GM12878 (cell line): Measurements from ENCODE around the gene ZNF629. TPM values are rescaled to one million over a fixed set of nuclear protein-coding genes. Genes with fewer than 3 reads are reported as not detected.

Source experiments
- ATAC-seq: fragments of 200-7000 bp; cut with Tn5 transposase; 3 replicates; pipeline ENCODE4 v1.9.1; 2020; ENCODE audit warnings: mild to moderate bottlenecking, moderate library complexity
- Bru-seq: library from RNA; stranded (reverse); fragments of 400-500 nt; gene quantifications from one replicate; lab custom pipeline; 2021; lab: Mats Ljungman, UMichigan
- BruChase-seq, 2 experiments: library from RNA; stranded (reverse); fragments of 400-500 nt; gene quantifications; one replicate each; lab custom pipeline; 2021; lab: Mats Ljungman, UMichigan
- BruUV-seq: library from RNA; stranded (reverse); fragments of 400-500 nt; replicated peaks from 2 replicates; lab custom pipeline; 2021; lab: Mats Ljungman, UMichigan
- CTCF ChIA-PET: fragments of 300-600 bp; sonication (Branson Sonifier 250); formaldehyde crosslinking; extraction: SDS; loops from one replicate; lab custom pipeline; 2021; ENCODE audit warnings: inconsistent platforms; lab: Yijun Ruan, JAX
- POLR2A ChIA-PET: fragments of 350-600 bp; formaldehyde crosslinking; extraction: SDS; loops from one replicate; lab custom pipeline; 2021; ENCODE audit warnings: inconsistent platforms; lab: Charles Lee
- RAD21 ChIA-PET: fragments of 300-600 bp; sonication (Branson Sonifier 250); formaldehyde crosslinking; loops from one replicate; lab custom pipeline; 2023; ENCODE audit warnings: antibody characterized with exemption; ENCODE audit not compliant: unreplicated experiment; lab: Charles Lee
- SMC1A ChIA-PET: fragments of 300-600 bp; sonication (Branson Sonifier 250); formaldehyde crosslinking; loops from one replicate; lab custom pipeline; 2023; ENCODE audit not compliant: unreplicated experiment, uncharacterized antibody; lab: Charles Lee
- DNase-seq: peaks from one replicate; pipeline ENCODE4 v3.0.0-alpha.2; 2011; ENCODE audit warnings: low read depth, low spot score
- FAIRE-seq: peaks from 3 replicates; lab custom pipeline; 2011; peaks lifted over from hg19 to GRCh38; lab: Jason Lieb, UNC
- H2AFZ ChIP-seq: 2 replicates; pipeline ENCODE4 v1.6.0; 2011; ENCODE audit warnings: low read depth, low read length, control low read depth; ENCODE audit not compliant: control insufficient read depth
- H3K27ac ChIP-seq: 2 replicates; pipeline ENCODE4 v1.5.1; 2011; ENCODE audit warnings: control low read depth; ENCODE audit not compliant: control insufficient read depth, insufficient read depth
- H3K27me3 ChIP-seq, 2 experiments: replicated peaks in 1 of 2; 2 replicates each; pipeline versions ENCODE4 v1.6.0 to v1.6.1; 2011; ENCODE audit warnings: low read length in 1 of 2; ENCODE audit not compliant: control insufficient read depth in 2 of 2, insufficient read depth in 2 of 2
- H3K36me3 ChIP-seq, 2 experiments: 2 replicates each; pipeline ENCODE4 v1.5.1; 2011; ENCODE audit warnings: low read length in 1 of 2; ENCODE audit not compliant: control insufficient read depth in 2 of 2, insufficient read depth in 2 of 2
- H3K4me1 ChIP-seq: 2 replicates; pipeline ENCODE4 v1.6.1; 2011; ENCODE audit warnings: mild to moderate bottlenecking, low read length, moderate library complexity, mixed read lengths; ENCODE audit not compliant: control insufficient read depth, insufficient read depth
- H3K4me2 ChIP-seq: 2 replicates; pipeline ENCODE4 v1.6.0; 2011; ENCODE audit warnings: control low read depth; ENCODE audit not compliant: control insufficient read depth, insufficient read depth
- H3K4me3 ChIP-seq: fragments of 200-600 bp; sonication (generic); 2 replicates; pipeline ENCODE4 v1.5.1; 2016
- H3K79me2 ChIP-seq: 2 replicates; pipeline ENCODE4 v1.6.0; 2011; ENCODE audit warnings: low read length; ENCODE audit not compliant: control insufficient read depth, insufficient read depth
- H3K9ac ChIP-seq: 2 replicates; pipeline ENCODE4 v1.8.0; 2011; ENCODE audit warnings: low read length, control low read depth, mixed read lengths; ENCODE audit not compliant: control insufficient read depth, insufficient read depth
- H3K9me3 ChIP-seq: replicated peaks from 3 replicates; pipeline ENCODE4 v1.5.1; 2011; ENCODE audit warnings: mild to moderate bottlenecking, low read length; ENCODE audit not compliant: control insufficient read depth, insufficient read depth
- H4K20me1 ChIP-seq: 2 replicates; pipeline ENCODE4 v1.6.0; 2011; ENCODE audit not compliant: control insufficient read depth, insufficient read depth
- DPF2 ChIP-seq: fragments of 450-650 bp; IDR thresholded peaks from 2 replicates; pipeline ENCODE4 v1.6.1; 2017; ENCODE audit warnings: mild to moderate bottlenecking
- E4F1 ChIP-seq: fragments of 450-650 bp; IDR thresholded peaks from 2 replicates; pipeline ENCODE4 v1.6.1; 2018; ENCODE audit warnings: borderline replicate concordance, mild to moderate bottlenecking; ENCODE audit not compliant: partially characterized antibody
- IKZF2 ChIP-seq, 2 experiments: fragments of 450-650 bp; IDR thresholded peaks; 2 replicates each; pipeline ENCODE4 v1.6.1; 2017; ENCODE audit warnings: mild to moderate bottlenecking in 2 of 2, moderate library complexity in 2 of 2
- NR2F1 ChIP-seq: fragments of 450-650 bp; conservative IDR thresholded peaks from 2 replicates; pipeline ENCODE4 v1.6.1; 2017; ENCODE audit warnings: mild to moderate bottlenecking
- RELA ChIP-seq: fragments of 450-650 bp; IDR thresholded peaks from 2 replicates; pipeline ENCODE4 v1.8.0; 2014; ENCODE audit warnings: borderline replicate concordance; ENCODE audit not compliant: partially characterized antibody
- RUNX3 ChIP-seq: IDR thresholded peaks from 2 replicates; pipeline ENCODE4 v1.6.1; 2012; ENCODE audit warnings: low read length, inconsistent platforms
- SMAD1 ChIP-seq: fragments of 450-650 bp; IDR thresholded peaks from 2 replicates; pipeline ENCODE4 v1.6.1; 2018; ENCODE audit warnings: mild to moderate bottlenecking, low read depth; ENCODE audit not compliant: partially characterized antibody
- SMC3 ChIP-seq: IDR thresholded peaks from 2 replicates; pipeline ENCODE4 v1.6.1; 2011; ENCODE audit warnings: low read length, improper control_type of control experiment, borderline replicate concordance
- SP1 ChIP-seq: IDR thresholded peaks from one replicate; pipeline ENCODE4 v1.6.1; 2011; ENCODE audit warnings: low read depth, low read length
- ZNF592 ChIP-seq: fragments of 450-650 bp; IDR thresholded peaks from 2 replicates; pipeline ENCODE4 v1.6.1; 2017; ENCODE audit warnings: mild to moderate bottlenecking, moderate library complexity
- ZZZ3 ChIP-seq: IDR thresholded peaks from 2 replicates; pipeline ENCODE4 v1.6.1; 2011; ENCODE audit warnings: low read depth; ENCODE audit not compliant: control insufficient read depth, insufficient read length
- WGBS: methylation state at CpG from one replicate; pipeline ENCODE4 v1.1.6; 2016; ENCODE audit warnings: low lambda C conversion rate; ENCODE audit not compliant: insufficient replicate concordance, insufficient coverage; ENCODE audit errors: missing lambda C conversion rate; 5-methylcytosine and 5-hydroxymethylcytosine counted together
- in situ Hi-C: fragments of 300-500 bp; cut with MboI; formaldehyde crosslinking; loops from 9 replicates; pipeline ENCODE4 v1.14.3; 2018; ENCODE audit warnings: mixed read lengths
- intact Hi-C: fragments of 100-400 bp; cut with micrococcal nuclease; formaldehyde crosslinking; loops from one replicate; pipeline ENCODE4 v1.14.2; 2022; ENCODE audit not compliant: unreplicated experiment
- long read RNA-seq, 2 experiments: library from polyadenylated mRNA; unstranded; transcript quantifications; one replicate each; pipeline ENCODE4 v2.0.0, GENCODE V29; 2019 to 2020
- polyA minus RNA-seq, 3 experiments: library from RNA; depleted of rRNA, polyadenylated mRNA; stranded (reverse); fragments of >200 nt; gene quantifications; 2 replicates each; pipeline ENCODE4 v1.2.3, GENCODE V29; 2011
- polyA plus RNA-seq, 11 experiments: library from polyadenylated mRNA; depleted of rRNA in 4 of 11; unstranded in 6 of 11; stranded (reverse) in 5 of 11; fragments of >200 nt; fragmentation: Nextera tagmentation in 4 of 11; fragmentation: Illumina TruSeq in 1 of 11; extraction: Ambion mirVana in 4 of 11; extraction: Trizol in 1 of 11; gene quantifications; 1 replicate in 1 of 11; 2 replicates in 10 of 11; pipeline versions ENCODE4 v1.2.1 to v1.2.3, GENCODE V29; 2011 to 2016; ENCODE audit warnings: inconsistent platforms in 2 of 11, missing spikeins in 2 of 11, low read depth in 1 of 11
- total RNA-seq, 4 experiments: library from RNA; depleted of rRNA in 3 of 4; stranded (reverse); fragments of >200 nt in 3 of 4; fragmentation: Illumina TruSeq in 1 of 4; extraction: Trizol in 1 of 4; gene quantifications; 2 replicates each; pipeline versions ENCODE4 v1.2.1 to v1.2.3, GENCODE V29; 2013 to 2021
- TF ChIP-seq, protein P1 (sequence below): fragments of 450-650 bp; IDR thresholded peaks from 2 replicates; pipeline ENCODE4 v1.6.1; 2017; ENCODE audit warnings: borderline replicate concordance

Gene ZNF629
- total RNA-seq (2013; cell fraction: nucleolus; rRNA removed) = 3.1 and 3.5 TPM in 2 replicates
- total RNA-seq (2014; rRNA removed) (0.51 and 0.54 TPM in 2 replicates), total RNA-seq (2014; rRNA removed; fragmentation: Illumina TruSeq; extraction: Trizol) (0.28 and 0.45 TPM in 2 replicates), total RNA-seq (2021) (0.69 and 0.77 TPM in 2 replicates), polyA plus RNA-seq (2011; rRNA removed) (0.06 and 0.12 TPM in 2 replicates), polyA plus RNA-seq (2014; fragmentation: Illumina TruSeq; extraction: Trizol) (0.48 and 0.59 TPM in 2 replicates), polyA plus RNA-seq (2014; fragmentation: Nextera tagmentation; extraction: Ambion mirVana) (under 1 TPM; 0.02 to 0.07 TPM), polyA plus RNA-seq (2014; rRNA removed) (0.35 and 0.38 TPM in 2 replicates), polyA plus RNA-seq (2016; fragmentation: Nextera tagmentation; extraction: Ambion mirVana) (under 1 TPM; 0.32 to 0.62 TPM), polyA minus RNA-seq (2011; rRNA and poly(A)+ RNA removed) (0.15 TPM in 2 replicates), Bru-seq, nascent RNA (percentile 44 among the genes with signal in this experiment), BruChase-seq, experiment 1, labeled RNA remaining after a 6-hour chase (percentile 42 among the genes with signal in this experiment), BruChase-seq, experiment 2, labeled RNA remaining after a 2-hour chase (percentile 55 among the genes with signal in this experiment)
- 1.2 TPM for polyA plus RNA-seq (2011; ENCODE audit: low read depth)
- 0.12 and 0.13 TPM in 2 replicates for polyA plus RNA-seq (2011; cell fraction: cytosol; rRNA removed)
- 0.43 and 0.50 TPM in 2 replicates for polyA plus RNA-seq (2011; cell fraction: nucleus; rRNA removed)
- polyA plus RNA-seq (2012) = 2.2 and 2.5 TPM in 2 replicates
- 0.21 TPM in 1 of 2 replicates, not detected in the other for polyA minus RNA-seq (2011; cell fraction: cytosol; rRNA and poly(A)+ RNA removed)
- 0.29 and 0.36 TPM in 2 replicates for polyA minus RNA-seq (2011; cell fraction: nucleus; rRNA and poly(A)+ RNA removed)
- long read RNA-seq, experiment 1 = 0 reads
- long read RNA-seq, experiment 2 = 0 reads

DNA sequence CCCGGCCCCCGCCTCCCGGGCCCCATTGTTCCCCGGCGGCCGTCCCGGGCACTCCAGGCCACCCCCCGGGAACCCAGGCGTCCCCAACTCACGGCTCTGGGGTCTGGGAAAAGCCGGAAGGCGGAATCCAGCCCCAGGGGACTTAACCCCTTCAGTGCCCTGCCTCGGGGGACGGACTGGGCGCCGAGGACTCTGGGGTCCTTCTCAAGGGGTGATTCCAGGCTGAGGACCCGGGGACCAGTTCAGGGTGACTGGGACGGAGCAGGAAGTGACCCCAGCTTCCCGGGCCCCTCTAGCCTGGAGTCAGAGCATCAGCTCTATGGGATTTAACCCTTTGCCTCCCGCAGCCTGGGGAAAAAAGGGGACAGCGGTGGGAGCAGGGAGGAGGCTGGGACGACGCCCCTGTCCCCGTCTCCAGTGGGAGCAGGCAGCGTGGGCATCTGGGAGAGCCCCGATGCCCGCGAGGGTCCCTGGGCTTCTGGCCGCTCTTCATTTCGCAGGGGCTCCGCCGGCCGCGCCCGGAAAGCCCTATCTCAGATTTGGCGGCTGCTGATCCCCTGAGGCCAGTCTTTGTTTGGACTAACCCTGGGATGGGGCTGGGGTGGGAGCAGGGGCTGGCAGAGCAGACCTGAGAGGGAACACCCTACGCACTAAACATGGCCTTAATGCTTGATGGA is at the start of gene ZNF629:
Gene ZNF629 (minus strand): TSS at position 270 of the 677 bp plus-strand sequence. CDS start 2,723 bp downstream, outside the sequence.
- Histone ChIP-seq H3K4me1 (no peaks in the 10 kb centered on the region), H3K4me2 (peak within 1 kb of the TSS; percentile 59), H2AFZ (peak within 1 kb of the TSS; percentile 49), H3K9me3 (no peaks in the 10 kb centered on the region), H3K27ac (no peak within 1 kb of the TSS), H4K20me1 (no peaks in the 10 kb centered on the region), H3K79me2 (no peaks in the 10 kb centered on the region), H3K27me3 (peaks cover 0 to 3% of the 10 kb centered on the region in 2 experiments; a peak in 2 of 4 replicates), H3K36me3 (no peaks in the 10 kb centered on the region), H3K4me3 (peak within 1 kb of the TSS; percentile 63), H3K9ac (peak within 1 kb of the TSS; percentile 59; the same call in 1 of the 2 replicates)
- ATAC-seq (peak; percentile 28; the same call in 2 of the 3 replicates), DNase-seq (no peak), FAIRE-seq (no peak)
- RAD21 ChIA-PET = no interaction called here
- POLR2A ChIA-PET = no interaction called here
- intact Hi-C loops (no loop called here), in situ Hi-C loops (no loop called here)
- BruUV-seq = no TSS peak
- CTCF ChIA-PET = no interaction called here
- WGBS = 4% methylated on average over 29 of the region's 37 CpGs
- SMC1A ChIA-PET = interaction anchor here (0.6 kb wide), 1 partner anchor 114 kb away, joined by 3 read pairs; no protein-coding TSS in a partner anchor
- TF ChIP-seq SMC3 (no peak), IKZF2 (IDR thresholded peaks at IDR 0.05) (no peak), E4F1 (no peak), ZZZ3 (no peak), NR2F1 (peak; percentile 33; the same call in 1 of the 2 replicates), SP1 (no peak), RELA (no peak), DPF2 (0 out of 2 replicates have a peak, but pooled peaks have one; percentile 31), RUNX3 (no peak), ZNF592 (no peak), SMAD1 (no peak)
- TF ChIP-seq, protein P1, sequence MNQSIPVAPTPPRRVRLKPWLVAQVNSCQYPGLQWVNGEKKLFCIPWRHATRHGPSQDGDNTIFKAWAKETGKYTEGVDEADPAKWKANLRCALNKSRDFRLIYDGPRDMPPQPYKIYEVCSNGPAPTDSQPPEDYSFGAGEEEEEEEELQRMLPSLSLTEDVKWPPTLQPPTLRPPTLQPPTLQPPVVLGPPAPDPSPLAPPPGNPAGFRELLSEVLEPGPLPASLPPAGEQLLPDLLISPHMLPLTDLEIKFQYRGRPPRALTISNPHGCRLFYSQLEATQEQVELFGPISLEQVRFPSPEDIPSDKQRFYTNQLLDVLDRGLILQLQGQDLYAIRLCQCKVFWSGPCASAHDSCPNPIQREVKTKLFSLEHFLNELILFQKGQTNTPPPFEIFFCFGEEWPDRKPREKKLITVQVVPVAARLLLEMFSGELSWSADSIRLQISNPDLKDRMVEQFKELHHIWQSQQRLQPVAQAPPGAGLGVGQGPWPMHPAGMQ = no peak
